Brain microvascular endothelial cell (primary cell): ENCODE results near the gene POFUT1.

ENCODE experiments used
- DNase-seq: peaks from one replicate; pipeline ENCODE4 v3.0.0-alpha.2; 2020
- H3K27ac ChIP-seq: fragments of 250-450 bp; sonication (Bioruptor Pico); 2 replicates; pipeline ENCODE4 v1.5.1; 2020; ENCODE audit warnings: mild to moderate bottlenecking, moderate library complexity
- H3K27me3 ChIP-seq: fragments of 250-450 bp; sonication (Bioruptor Pico); replicated peaks from 2 replicates; pipeline ENCODE4 v1.5.1; 2020; ENCODE audit warnings: mild to moderate bottlenecking
- H3K36me3 ChIP-seq: fragments of 250-450 bp; sonication (Bioruptor Pico); replicated peaks from 2 replicates; pipeline ENCODE4 v1.5.1; 2020; ENCODE audit warnings: mild to moderate bottlenecking
- H3K4me3 ChIP-seq: 2 replicates; pipeline ENCODE4 v1.5.1; 2011; ENCODE audit warnings: low read depth, mild to moderate bottlenecking, control low read depth, low read length, moderate library complexity
- CTCF ChIP-seq: IDR thresholded peaks from 2 replicates; pipeline ENCODE4 v1.5.1; 2011; ENCODE audit warnings: low read depth, mild to moderate bottlenecking, moderate library complexity, low read length, control low read depth, inconsistent platforms; ENCODE audit errors: missing control alignments
- in situ Hi-C: cut with HindIII; loops from 2 replicates; pipeline ENCODE4 v1.10.0; 2017; ENCODE audit warnings: low sequenced_read_pairs, low pct_ligation_motif_present

POFUT1 gene

GRCh38 chr20:32207626-32208498 lies at the start of gene POFUT1, which contains the start of gene PLAGL2:
POFUT1 (plus strand) TSS chr20:32207880; CDS start chr20:32207942, 62 bp downstream.
PLAGL2 (minus strand) TSS chr20:32207743; CDS start chr20:32202178, 5,565 bp downstream.
- TF ChIP-seq CTCF, result no peak
- peak; percentile 65 for DNase-seq
- Histone ChIP-seq H3K36me3 (peaks cover 6% of the 10 kb centered on the region), H3K4me3 (peak within 1 kb of the TSS; percentile 99), H3K27ac (peak within 1 kb of the TSS; percentile 47), H3K27me3 (no peaks in the 10 kb centered on the region)
- in situ Hi-C loops, result no loop called here

GRCh38 chr20:32158351-32158750 lies 49.3 kb upstream of the POFUT1 start:
- Histone ChIP-seq H3K4me3 (no peak overlapping the region), H3K27ac (no peak overlapping the region), H3K36me3 (peaks cover 62% of the 10 kb centered on the region), H3K27me3 (no peaks in the 10 kb centered on the region)
- DNase-seq, result no peak
- no peak for TF ChIP-seq CTCF
- in situ Hi-C loops, result no loop called here

GRCh38 chr20:32158943-32159660 lies 48.6 kb upstream of the POFUT1 start:
- H3K36me3 ChIP-seq, result peaks cover 60% of the 10 kb centered on the region
- in situ Hi-C loops, result no loop called here
- H3K27ac ChIP-seq, result no peak overlapping the region
- TF ChIP-seq CTCF, result no peak
- no peak overlapping the region for H3K4me3 ChIP-seq
- no peaks in the 10 kb centered on the region for H3K27me3 ChIP-seq
- DNase-seq, result no peak

- DNase-seq, result no peak
- in situ Hi-C loops, result no loop called here
- Histone ChIP-seq H3K27ac (no peak overlapping the region), H3K36me3 (peaks cover 61% of the 10 kb centered on the region), H3K27me3 (no peaks in the 10 kb centered on the region), H3K4me3 (no peak overlapping the region)
- no peak for TF ChIP-seq CTCF
Measured at GRCh38 chr20:32159766-32160221, 47.9 kb upstream of the POFUT1 start.

- Histone ChIP-seq H3K27me3 (no peaks in the 10 kb centered on the region), H3K27ac (no peak overlapping the region), H3K4me3 (no peak overlapping the region), H3K36me3 (peaks cover 62% of the 10 kb centered on the region)
- no peak for DNase-seq
- no peak for TF ChIP-seq CTCF
- in situ Hi-C loops, result no loop called here
Measured at GRCh38 chr20:32160341-32160740, 47.3 kb upstream of the POFUT1 start.
